ENCODE data around the gene N4BP2L1. TPM values are rescaled to one million over a fixed set of nuclear protein-coding genes. Genes with fewer than 3 reads are reported as not detected.

The N4BP2L1 gene
- total and polyA plus RNA-seq, 2 experiments from 2014 or later = 1.2 to 1.4 TPM

- Histone ChIP-seq H3K4me3 (no peak overlapping the region), H3K36me3 (ENCODE audit: low read depth) (no peaks in the 10 kb centered on the region), H3K27me3 (replicated peaks; ENCODE audit: insufficient read depth) (no peaks in the 10 kb centered on the region), H2AFZ (no peak overlapping the region), H3K4me2 (ENCODE audit: unreplicated experiment) (no peak overlapping the region), H3K9me2 (ENCODE audit: insufficient read depth) (no peaks in the 10 kb centered on the region), H3K9ac (no peak overlapping the region), H3K27ac (no peak overlapping the region), H4K20me1 (ENCODE audit: insufficient read depth) (no peaks in the 10 kb centered on the region), H3K9me3 (ENCODE audit: low read depth) (no peaks in the 10 kb centered on the region), H3K4me1 (ENCODE audit: insufficient read depth) (no peaks in the 10 kb centered on the region), H3F3A (ENCODE audit: insufficient read depth) (no peaks in the 10 kb centered on the region), H3K79me2 (ENCODE audit: insufficient read depth) (no peaks in the 10 kb centered on the region)
- DNase-seq = no peak
- in situ Hi-C loops (cut with MboI) = no loop called here
- WGBS, 2 experiments (ENCODE audit: low coverage in 1 of 2, low lambda C conversion rate in 2 of 2, missing lambda C conversion rate in 2 of 2) = 67 to 70% methylated on average over 27 of the region's 27 CpGs
- TF ChIP-seq EZH2phosphoT487 (IDR thresholded peaks at IDR 0.05; ENCODE audit: insufficient read depth, low read depth) = no peak
- no peak for TF ChIP-seq EZH2 (IDR thresholded peaks at IDR 0.05; ENCODE audit: insufficient read depth, poor library complexity, severe bottlenecking)
These were observed 18.1 kb downstream of the N4BP2L1 start for GRCh38 chr13:32409561-32410421.

- no peak overlapping the region for H3K27ac ChIP-seq
- H2AFZ ChIP-seq = no peak overlapping the region
- H3K9me3 ChIP-seq (ENCODE audit: low read depth) = no peaks in the 10 kb centered on the region
- H3K79me2 ChIP-seq (ENCODE audit: insufficient read depth) = no peaks in the 10 kb centered on the region
- WGBS, 2 experiments (ENCODE audit: low coverage in 1 of 2, low lambda C conversion rate in 2 of 2, missing lambda C conversion rate in 2 of 2) = 96 to 97% methylated on average over 6 of the region's 6 CpGs
- in situ Hi-C loops (cut with MboI) = no loop called here
- TF ChIP-seq EZH2 (IDR thresholded peaks at IDR 0.05; ENCODE audit: insufficient read depth, poor library complexity, severe bottlenecking) (no peak), EZH2phosphoT487 (IDR thresholded peaks at IDR 0.05; ENCODE audit: insufficient read depth, low read depth) (no peak)
- no peaks in the 10 kb centered on the region for H3F3A ChIP-seq (ENCODE audit: insufficient read depth)
- H3K27me3 ChIP-seq (replicated peaks; ENCODE audit: insufficient read depth) = no peaks in the 10 kb centered on the region
- no peaks in the 10 kb centered on the region for H3K36me3 ChIP-seq (ENCODE audit: low read depth)
- no peak for DNase-seq
- no peak overlapping the region for H3K9ac ChIP-seq
- H3K9me2 ChIP-seq (ENCODE audit: insufficient read depth) = no peaks in the 10 kb centered on the region
- H3K4me1 ChIP-seq (ENCODE audit: insufficient read depth) = no peaks in the 10 kb centered on the region
- H4K20me1 ChIP-seq (ENCODE audit: insufficient read depth) = no peaks in the 10 kb centered on the region
- no peak overlapping the region for H3K4me2 ChIP-seq (ENCODE audit: unreplicated experiment)
- H3K4me3 ChIP-seq = no peak overlapping the region
These were observed 19.0 kb downstream of the N4BP2L1 start for GRCh38 chr13:32409001-32409313.

GRCh38 chr13:32408296-32409000 is 19.5 kb downstream of the N4BP2L1 start:
- Histone ChIP-seq H3K27ac (no peak overlapping the region), H3K27me3 (replicated peaks; ENCODE audit: insufficient read depth) (no peaks in the 10 kb centered on the region), H3K4me3 (no peak overlapping the region), H3K36me3 (ENCODE audit: low read depth) (no peaks in the 10 kb centered on the region), H3K9ac (no peak overlapping the region), H3K9me3 (ENCODE audit: low read depth) (no peaks in the 10 kb centered on the region), H3K4me2 (ENCODE audit: unreplicated experiment) (no peak overlapping the region), H3K9me2 (ENCODE audit: insufficient read depth) (no peaks in the 10 kb centered on the region), H2AFZ (no peak overlapping the region), H3K4me1 (ENCODE audit: insufficient read depth) (no peaks in the 10 kb centered on the region), H3F3A (ENCODE audit: insufficient read depth) (no peaks in the 10 kb centered on the region), H3K79me2 (ENCODE audit: insufficient read depth) (no peaks in the 10 kb centered on the region), H4K20me1 (ENCODE audit: insufficient read depth) (no peaks in the 10 kb centered on the region)
- in situ Hi-C loops (cut with MboI) = no loop called here
- TF ChIP-seq EZH2phosphoT487 (IDR thresholded peaks at IDR 0.05; ENCODE audit: insufficient read depth, low read depth) (no peak), EZH2 (IDR thresholded peaks at IDR 0.05; ENCODE audit: insufficient read depth, poor library complexity, severe bottlenecking) (no peak)
- 87 to 89% methylated on average over 9 of the region's 9 CpGs for WGBS, 2 experiments (ENCODE audit: low coverage in 1 of 2, low lambda C conversion rate in 2 of 2, missing lambda C conversion rate in 2 of 2)
- DNase-seq = no peak

GRCh38 chr13:32407854-32408253 is 20.1 kb downstream of the N4BP2L1 start:
- no peak overlapping the region for H3K9ac ChIP-seq
- no peak overlapping the region for H3K4me3 ChIP-seq
- TF ChIP-seq EZH2 (IDR thresholded peaks at IDR 0.05; ENCODE audit: insufficient read depth, poor library complexity, severe bottlenecking) (no peak), EZH2phosphoT487 (IDR thresholded peaks at IDR 0.05; ENCODE audit: insufficient read depth, low read depth) (no peak)
- 88 to 91% methylated on average over 6 of the region's 6 CpGs for WGBS, 2 experiments (ENCODE audit: low coverage in 1 of 2, low lambda C conversion rate in 2 of 2, missing lambda C conversion rate in 2 of 2)
- no peaks in the 10 kb centered on the region for H3K27me3 ChIP-seq (replicated peaks; ENCODE audit: insufficient read depth)
- H3F3A ChIP-seq (ENCODE audit: insufficient read depth) = no peaks in the 10 kb centered on the region
- no peak overlapping the region for H3K4me2 ChIP-seq (ENCODE audit: unreplicated experiment)
- in situ Hi-C loops (cut with MboI) = no loop called here
- no peaks in the 10 kb centered on the region for H3K79me2 ChIP-seq (ENCODE audit: insufficient read depth)
- H3K9me2 ChIP-seq (ENCODE audit: insufficient read depth) = no peaks in the 10 kb centered on the region
- no peaks in the 10 kb centered on the region for H3K4me1 ChIP-seq (ENCODE audit: insufficient read depth)
- H3K27ac ChIP-seq = no peak overlapping the region
- no peaks in the 10 kb centered on the region for H3K9me3 ChIP-seq (ENCODE audit: low read depth)
- no peak overlapping the region for H2AFZ ChIP-seq
- no peaks in the 10 kb centered on the region for H3K36me3 ChIP-seq (ENCODE audit: low read depth)
- no peak for DNase-seq
- no peaks in the 10 kb centered on the region for H4K20me1 ChIP-seq (ENCODE audit: insufficient read depth)

All from GM23248 (cell line).